Measurements from ENCODE around the gene PTGR2. TPM values are rescaled to one million over a fixed set of nuclear protein-coding genes. Genes with fewer than 3 reads are reported as not detected.
A peak's percentile ranks its signal among the peaks of the same experiment; 100 is the strongest.

PTGR2 gene
- total RNA-seq, 1 donor from 2014 or later = 37.4 TPM

- TF ChIP-seq, protein P1, sequence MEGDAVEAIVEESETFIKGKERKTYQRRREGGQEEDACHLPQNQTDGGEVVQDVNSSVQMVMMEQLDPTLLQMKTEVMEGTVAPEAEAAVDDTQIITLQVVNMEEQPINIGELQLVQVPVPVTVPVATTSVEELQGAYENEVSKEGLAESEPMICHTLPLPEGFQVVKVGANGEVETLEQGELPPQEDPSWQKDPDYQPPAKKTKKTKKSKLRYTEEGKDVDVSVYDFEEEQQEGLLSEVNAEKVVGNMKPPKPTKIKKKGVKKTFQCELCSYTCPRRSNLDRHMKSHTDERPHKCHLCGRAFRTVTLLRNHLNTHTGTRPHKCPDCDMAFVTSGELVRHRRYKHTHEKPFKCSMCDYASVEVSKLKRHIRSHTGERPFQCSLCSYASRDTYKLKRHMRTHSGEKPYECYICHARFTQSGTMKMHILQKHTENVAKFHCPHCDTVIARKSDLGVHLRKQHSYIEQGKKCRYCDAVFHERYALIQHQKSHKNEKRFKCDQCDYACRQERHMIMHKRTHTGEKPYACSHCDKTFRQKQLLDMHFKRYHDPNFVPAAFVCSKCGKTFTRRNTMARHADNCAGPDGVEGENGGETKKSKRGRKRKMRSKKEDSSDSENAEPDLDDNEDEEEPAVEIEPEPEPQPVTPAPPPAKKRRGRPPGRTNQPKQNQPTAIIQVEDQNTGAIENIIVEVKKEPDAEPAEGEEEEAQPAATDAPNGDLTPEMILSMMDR (IDR thresholded peaks at IDR 0.05; ENCODE audit: borderline replicate concordance) = no peak
- peaks cover 34% of the 10 kb centered on the region for H3K36me3 ChIP-seq
- intact Hi-C loops (cut with micrococcal nuclease) = no loop called here
Observed at GRCh38 chr14:73878436-73878835, 26.8 kb downstream of the PTGR2 start.

GRCh38 chr14:73879027-73879426, 27.4 kb downstream of the PTGR2 start:
- Histone ChIP-seq H3K4me3 (no peak overlapping the region), H3K36me3 (peaks cover 30% of the 10 kb centered on the region), H3K4me1 (no peaks in the 10 kb centered on the region), H3K9me3 (replicated peaks) (no peaks in the 10 kb centered on the region), H3K27ac (replicated peaks) (no peak overlapping the region), H3K27me3 (ENCODE audit: low read depth) (no peaks in the 10 kb centered on the region)
- no peak for DNase-seq
- intact Hi-C loops (cut with micrococcal nuclease) = no loop called here
- TF ChIP-seq, protein P1 (IDR thresholded peaks at IDR 0.05; ENCODE audit: borderline replicate concordance) = no peak

More at GRCh38 chr14:73878436-73878835, 26.8 kb downstream of the PTGR2 start:
- DNase-seq = no peak
- Histone ChIP-seq H3K4me3 (no peak overlapping the region), H3K4me1 (no peaks in the 10 kb centered on the region), H3K27me3 (ENCODE audit: low read depth) (no peaks in the 10 kb centered on the region), H3K9me3 (replicated peaks) (no peaks in the 10 kb centered on the region), H3K27ac (replicated peaks) (no peak overlapping the region)

GRCh38 chr14:73884438-73885190, 33.0 kb downstream of the PTGR2 start:
- TF ChIP-seq, protein P1 (IDR thresholded peaks at IDR 0.05; ENCODE audit: borderline replicate concordance) = no peak
- intact Hi-C loops (cut with micrococcal nuclease) = no loop called here
- Histone ChIP-seq H3K27ac (replicated peaks) (no peak overlapping the region), H3K4me3 (no peak overlapping the region), H3K27me3 (ENCODE audit: low read depth) (no peaks in the 10 kb centered on the region), H3K9me3 (replicated peaks) (no peaks in the 10 kb centered on the region), H3K36me3 (peaks cover 17% of the 10 kb centered on the region), H3K4me1 (peaks cover 44% of the 10 kb centered on the region)
- DNase-seq = no peak

DNA sequence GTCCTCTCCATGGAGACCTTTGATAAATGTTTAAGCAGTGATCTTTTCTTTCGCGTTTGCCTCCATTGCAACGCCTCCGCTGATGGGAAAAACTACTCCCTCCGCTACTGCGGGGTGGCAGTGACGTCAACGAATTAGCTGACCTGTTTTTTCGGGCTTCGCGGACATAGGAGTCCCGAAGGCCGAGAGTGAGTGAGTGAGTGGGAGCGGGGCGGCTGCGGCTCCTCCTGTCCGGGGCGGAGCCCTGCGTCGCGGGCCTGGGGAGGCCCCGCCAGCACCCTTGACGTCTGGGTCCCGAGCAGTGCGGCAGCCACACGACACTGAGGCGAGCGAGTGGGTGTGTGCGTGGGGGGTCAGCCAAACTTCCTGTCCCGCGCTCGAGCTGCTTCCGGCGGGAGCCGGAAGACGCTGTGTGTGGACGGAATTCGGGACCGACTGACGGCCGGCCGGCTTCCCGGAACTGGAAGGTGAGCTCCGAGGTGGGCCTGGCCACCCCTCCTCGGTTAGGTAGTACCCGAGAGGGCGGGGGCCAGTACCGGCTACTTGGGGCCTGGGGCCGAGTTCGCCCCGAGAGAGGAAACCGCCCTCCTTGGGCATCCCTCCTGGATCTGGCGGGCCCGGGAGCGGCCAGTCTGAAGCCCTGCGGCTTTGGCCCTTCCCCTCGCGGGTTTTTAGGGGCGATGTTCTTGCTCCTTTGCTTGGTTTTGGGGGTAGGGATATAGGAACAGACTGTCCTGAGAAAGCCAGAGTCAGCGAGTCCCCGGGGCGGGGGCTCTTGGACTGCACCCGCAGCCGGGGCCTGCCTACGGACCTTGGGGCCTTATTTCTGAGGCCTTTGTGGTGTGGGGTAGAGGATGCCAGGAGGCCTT, 35.1 kb downstream of the PTGR2 start, which contains the start of gene ZNF410:
Gene ZNF410, plus strand, starts transcription at position 411 of the 869 bp plus-strand sequence. CDS start 5,317 bp downstream, outside the sequence.
- H3K9me3 ChIP-seq (replicated peaks) = no peaks in the 10 kb centered on the region
- peaks cover 4% of the 10 kb centered on the region for H3K36me3 ChIP-seq
- H3K27ac ChIP-seq (replicated peaks) = peak within 1 kb of the TSS; percentile 94
- peaks cover 44% of the 10 kb centered on the region for H3K4me1 ChIP-seq
- peak within 1 kb of the TSS; percentile 92 for H3K4me3 ChIP-seq
- TF ChIP-seq, protein P1 (IDR thresholded peaks at IDR 0.05; ENCODE audit: borderline replicate concordance) = no peak
- peak; percentile 95 for DNase-seq
- H3K27me3 ChIP-seq (ENCODE audit: low read depth) = no peaks in the 10 kb centered on the region
- intact Hi-C loops (cut with micrococcal nuclease) = no loop called here

GRCh38 chr14:73887318-73887616, 35.6 kb downstream of the PTGR2 start:
- intact Hi-C loops (cut with micrococcal nuclease) = no loop called here
- H3K4me3 ChIP-seq = peak overlapping the region; percentile 92
- peak overlapping the region; percentile 94 for H3K27ac ChIP-seq (replicated peaks)
- peaks cover 44% of the 10 kb centered on the region for H3K4me1 ChIP-seq
- H3K27me3 ChIP-seq (ENCODE audit: low read depth) = no peaks in the 10 kb centered on the region
- no peak for DNase-seq
- TF ChIP-seq, protein P1 (IDR thresholded peaks at IDR 0.05; ENCODE audit: borderline replicate concordance) = no peak
- no peaks in the 10 kb centered on the region for H3K9me3 ChIP-seq (replicated peaks)
- peaks cover 3% of the 10 kb centered on the region for H3K36me3 ChIP-seq

All from left ventricle myocardium inferior (tissue), 1 donor.